ENCODE results near the gene TSC1.

The TSC1 gene

GRCh38 chr9:132927704-132928103 lies 16.7 kb downstream of the TSC1 start:
- in situ Hi-C loops (cut with MboI; ENCODE audit: low sequenced_read_pairs, unreplicated experiment) = no loop called here
- no peak for TF ChIP-seq CTCF (IDR thresholded peaks at IDR 0.05; ENCODE audit: borderline replicate concordance, control extremely low read depth, extremely low read depth, insufficient read depth, missing control alignments)
- DNase-seq (ENCODE audit: low spot score) = no peak

GRCh38 chr9:132923346-132923902 lies 21.0 kb downstream of the TSC1 start:
- in situ Hi-C loops (cut with MboI; ENCODE audit: low sequenced_read_pairs, unreplicated experiment) = no loop called here
- no peak for TF ChIP-seq CTCF (IDR thresholded peaks at IDR 0.05; ENCODE audit: borderline replicate concordance, control extremely low read depth, extremely low read depth, insufficient read depth, missing control alignments)
- DNase-seq (ENCODE audit: low spot score) = no peak

GRCh38 chr9:132919614-132920268 lies 24.7 kb downstream of the TSC1 start:
- DNase-seq (ENCODE audit: low spot score) = no peak
- TF ChIP-seq CTCF (IDR thresholded peaks at IDR 0.05; ENCODE audit: borderline replicate concordance, control extremely low read depth, extremely low read depth, insufficient read depth, missing control alignments) = no peak
- in situ Hi-C loops (cut with MboI; ENCODE audit: low sequenced_read_pairs, unreplicated experiment) = no loop called here

- DNase-seq (ENCODE audit: low spot score) = no peak
- TF ChIP-seq CTCF (IDR thresholded peaks at IDR 0.05; ENCODE audit: borderline replicate concordance, control extremely low read depth, extremely low read depth, insufficient read depth, missing control alignments) = no peak
- in situ Hi-C loops (cut with MboI; ENCODE audit: low sequenced_read_pairs, unreplicated experiment) = no loop called here
Measured at GRCh38 chr9:132914924-132915323, 29.5 kb downstream of the TSC1 start.

GRCh38 chr9:132912131-132912530 lies 32.3 kb downstream of the TSC1 start:
- DNase-seq (ENCODE audit: low spot score) = no peak
- in situ Hi-C loops (cut with MboI; ENCODE audit: low sequenced_read_pairs, unreplicated experiment) = no loop called here
- no peak for TF ChIP-seq CTCF (IDR thresholded peaks at IDR 0.05; ENCODE audit: borderline replicate concordance, control extremely low read depth, extremely low read depth, insufficient read depth, missing control alignments)

GRCh38 chr9:132910376-132910775 lies 34.0 kb downstream of the TSC1 start:
- DNase-seq (ENCODE audit: low spot score) = no peak

More at GRCh38 chr9:132910376-132910775, 34.0 kb downstream of the TSC1 start:
- in situ Hi-C loops (cut with MboI; ENCODE audit: low sequenced_read_pairs, unreplicated experiment) = no loop called here
- TF ChIP-seq CTCF (IDR thresholded peaks at IDR 0.05; ENCODE audit: borderline replicate concordance, control extremely low read depth, extremely low read depth, insufficient read depth, missing control alignments) = no peak
